ENCODE data around the gene KCNMB1. TPM values are rescaled to one million over a fixed set of nuclear protein-coding genes. Genes with fewer than 3 reads are reported as not detected.
A peak's percentile ranks its signal among the peaks of the same experiment; 100 is the strongest.

KCNMB1 gene, protein sequence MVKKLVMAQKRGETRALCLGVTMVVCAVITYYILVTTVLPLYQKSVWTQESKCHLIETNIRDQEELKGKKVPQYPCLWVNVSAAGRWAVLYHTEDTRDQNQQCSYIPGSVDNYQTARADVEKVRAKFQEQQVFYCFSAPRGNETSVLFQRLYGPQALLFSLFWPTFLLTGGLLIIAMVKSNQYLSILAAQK
- 1 to 10 TPM in 1 of 8 experiments, under 1 TPM in 7; 0.04 to 2.9 (median 0.24) TPM for total RNA-seq

DNA sequence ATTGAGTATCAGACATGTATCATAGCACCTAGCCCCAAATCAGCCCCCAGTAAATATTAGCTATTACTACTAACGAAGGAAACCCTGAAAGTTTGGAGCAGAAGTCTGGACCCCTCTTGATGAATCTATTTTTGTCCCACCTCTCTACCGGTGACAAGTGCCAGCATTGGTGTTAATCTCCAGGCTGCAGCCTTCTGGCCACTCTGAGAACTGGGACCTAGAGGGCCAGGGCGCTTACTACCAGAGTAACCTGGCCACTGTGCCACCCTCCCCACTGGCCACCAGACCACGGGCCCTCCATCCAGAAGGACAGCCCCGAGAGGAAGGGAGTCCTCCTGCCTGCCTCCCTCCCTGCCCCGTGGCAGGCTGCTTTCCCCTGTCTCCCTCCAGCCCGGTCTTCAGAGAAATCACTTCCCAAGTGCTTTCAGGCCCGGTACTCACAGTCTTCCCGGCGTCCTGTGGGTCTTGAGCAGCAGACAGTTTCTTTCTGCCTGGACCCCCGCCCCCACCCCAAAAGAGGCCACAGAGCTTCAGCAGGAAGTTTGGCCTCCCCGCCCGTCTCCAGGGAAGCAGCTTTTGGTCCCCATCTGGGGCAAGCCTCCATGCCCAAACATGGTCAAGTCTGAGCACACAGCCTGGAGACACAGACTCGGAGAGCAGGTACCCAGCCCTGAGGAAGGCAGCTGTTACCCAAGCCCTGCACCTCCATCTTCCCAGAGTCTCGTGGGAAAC lies at the start of gene KCNMB1:
KCNMB1 (minus strand) TSS at position 550 of the 732 bp plus-strand sequence. CDS start 3,920 bp downstream, outside the sequence.
- in situ Hi-C loops (cut with MboI; ENCODE audit: low pct_unique_long_range_greater_than_20kb in 2 of 9, low sequenced_read_pairs in 9 of 9, unreplicated experiment in 9 of 9), result no loop called here
- peak in 4 of 8 experiments; percentile 15 to 73 (median 40) for ATAC-seq (replicated peaks in 6 of 8)
- H3K27ac ChIP-seq, result no peak within 1 kb of the TSS
- H3K4me3 ChIP-seq, result no peak within 1 kb of the TSS
- H3K4me1 ChIP-seq (replicated peaks in 1 of 2), result peaks cover 32 to 33% of the 10 kb centered on the region in 2 donors
- WGBS, 10 experiments, result 0 to 85% (median 10%) methylated on average over 1 to 6 of the region's 15 CpGs; no CpG with 5 or more reads in 4 of the 10 experiments

DNA sequence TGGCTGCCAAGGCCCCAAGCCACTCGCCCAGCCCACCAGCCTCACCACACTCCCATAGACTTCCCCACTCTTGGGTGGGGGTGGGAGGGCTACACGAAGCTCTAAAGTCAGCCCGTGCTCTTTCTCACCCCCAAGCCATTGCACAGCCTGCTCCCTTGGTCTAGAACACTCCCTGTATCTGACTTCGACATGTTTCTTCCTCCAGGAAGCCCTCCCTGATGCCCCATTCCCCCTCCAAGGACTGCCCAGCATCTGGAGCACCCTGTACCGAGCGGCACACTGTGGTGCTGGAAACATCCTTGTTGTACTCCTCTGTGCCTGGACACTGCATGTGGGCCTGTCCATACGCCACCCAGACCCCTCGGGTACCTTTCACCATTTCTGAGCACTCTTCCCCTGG lies 49.4 kb upstream of the KCNMB1 start:
- Histone ChIP-seq H3K4me3 (no peak overlapping the region), H3K4me1 (replicated peaks in 1 of 2) (peaks cover 27 to 33% of the 10 kb centered on the region in 2 donors), H3K27ac (peak overlapping the region in 1 of 2 donors; percentile 55)
- WGBS, 10 experiments, result 59 to 100% (median 83%) methylated on average over 1 to 5 of the region's 8 CpGs; no CpG with 5 or more reads in 5 of the 10 experiments
- in situ Hi-C loops (cut with MboI; ENCODE audit: low pct_unique_long_range_greater_than_20kb in 2 of 9, low sequenced_read_pairs in 9 of 9, unreplicated experiment in 9 of 9), result loop anchor here in 8 of 9 experiments (10.0 to 25.0 kb wide), 4 partner anchors 174 to 349 kb away; partner anchors contain the start of gene GABRP (in 3 of the 8)
- ATAC-seq (replicated peaks in 6 of 8), result no peak

DNA sequence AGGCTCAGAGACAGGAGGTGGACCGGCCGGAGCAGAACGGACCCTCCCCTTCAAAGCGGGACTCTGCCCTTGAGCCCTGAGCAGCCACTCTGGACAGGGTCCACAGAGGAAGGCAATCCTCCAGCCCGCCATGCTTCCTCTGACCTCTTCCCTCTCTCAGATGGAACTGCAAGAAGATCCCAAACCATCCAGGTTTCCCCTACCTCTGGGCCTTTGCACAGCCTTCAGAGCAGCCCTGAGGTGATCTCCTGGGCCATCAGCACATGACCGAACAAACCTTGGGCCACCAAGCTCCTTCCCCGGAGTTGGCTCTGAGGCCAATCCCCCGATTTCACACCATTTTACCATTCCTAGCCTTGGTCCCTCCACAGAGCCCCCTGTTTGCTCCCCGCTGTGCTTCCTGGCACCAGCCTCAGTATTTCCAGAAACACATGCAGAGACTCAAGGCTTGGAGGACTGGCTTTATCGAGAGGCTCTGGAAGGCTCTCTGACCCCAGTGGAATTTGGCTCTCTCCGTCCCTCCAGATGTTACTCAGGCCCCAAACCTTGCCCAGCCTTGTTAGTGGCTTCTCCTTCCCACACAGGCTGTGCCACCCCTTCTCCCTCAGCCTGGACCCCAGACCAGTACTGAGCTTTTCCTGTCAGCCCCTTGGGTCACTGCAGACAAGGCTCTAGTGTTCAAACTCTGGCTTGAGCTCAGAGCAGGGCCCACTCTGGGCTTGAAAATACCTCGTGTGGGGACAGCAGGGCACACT lies 48.6 kb upstream of the KCNMB1 start:
- Histone ChIP-seq H3K4me1 (replicated peaks in 1 of 2) (peaks cover 27 to 30% of the 10 kb centered on the region in 2 donors), H3K27ac (no peak overlapping the region), H3K4me3 (no peak overlapping the region)
- no peak for ATAC-seq (replicated peaks in 6 of 8)
- in situ Hi-C loops (cut with MboI; ENCODE audit: low pct_unique_long_range_greater_than_20kb in 2 of 9, low sequenced_read_pairs in 9 of 9, unreplicated experiment in 9 of 9), result loop anchor here in 8 of 9 experiments (10.0 to 25.0 kb wide), 4 partner anchors 175 to 350 kb away; partner anchors contain the start of gene GABRP (in 3 of the 8)
- 65 to 100% (median 93%) methylated on average over 1 to 10 of the region's 12 CpGs; no CpG with 5 or more reads in 5 of the 10 experiments for WGBS, 10 experiments

GRCh38 chr5:170436335-170436734 lies 47.2 kb upstream of the KCNMB1 start:
- H3K4me3 ChIP-seq, result no peak overlapping the region
- H3K4me1 ChIP-seq (replicated peaks in 1 of 2), result peaks cover 27 to 30% of the 10 kb centered on the region in 2 donors
- in situ Hi-C loops (cut with MboI; ENCODE audit: low pct_unique_long_range_greater_than_20kb in 2 of 9, low sequenced_read_pairs in 9 of 9, unreplicated experiment in 9 of 9), result loop anchor here in 8 of 9 experiments (10.0 to 25.0 kb wide), 4 partner anchors 176 to 351 kb away; partner anchors contain the start of gene GABRP (in 3 of the 8)
- ATAC-seq (replicated peaks in 6 of 8), result no peak
- no peak overlapping the region for H3K27ac ChIP-seq
- 20 to 96% (median 90%) methylated on average over 1 to 9 of the region's 10 CpGs; no CpG with 5 or more reads in 2 of the 10 experiments for WGBS, 10 experiments

DNA sequence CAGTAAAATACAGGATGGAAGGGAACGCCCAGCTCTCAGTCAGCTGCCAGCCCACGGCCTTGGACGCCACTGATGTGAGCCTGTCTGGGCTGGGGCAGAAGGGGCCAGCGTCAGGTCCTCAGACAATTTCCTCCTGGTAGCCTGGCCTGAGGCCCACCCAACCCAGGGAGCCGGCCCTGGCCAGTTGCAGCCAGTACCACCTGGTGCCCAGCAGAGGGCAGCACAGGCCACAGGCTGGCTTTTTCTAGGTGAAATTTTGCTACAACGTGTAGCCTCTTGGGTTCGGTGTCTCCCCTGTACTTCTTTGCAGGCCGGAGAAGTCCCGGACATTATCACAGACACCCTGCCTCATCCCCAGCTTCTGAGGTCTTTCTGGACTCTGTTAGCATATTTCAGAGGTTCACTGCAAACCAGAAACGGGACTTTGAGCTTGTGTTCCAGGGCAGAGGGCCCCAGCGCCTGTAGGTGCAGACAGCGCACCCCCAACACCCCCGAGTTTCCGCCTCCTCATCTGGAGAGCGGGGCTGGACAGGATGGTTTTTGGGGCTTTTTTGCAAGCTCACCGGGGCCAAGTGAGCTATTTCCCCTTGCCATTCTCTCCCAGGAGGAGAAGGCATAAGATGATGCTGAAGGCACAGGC lies 45.9 kb upstream of the KCNMB1 start:
- in situ Hi-C loops (cut with MboI; ENCODE audit: low pct_unique_long_range_greater_than_20kb in 2 of 9, low sequenced_read_pairs in 9 of 9, unreplicated experiment in 9 of 9), result loop anchor here (5.0 to 25.0 kb wide), 5 partner anchors 177 to 352 kb away; partner anchors contain the start of gene GABRP (in 3 of the 9)
- Histone ChIP-seq H3K27ac (peak overlapping the region in 1 of 2 donors; percentile 22), H3K4me1 (replicated peaks in 1 of 2) (peaks cover 26 to 27% of the 10 kb centered on the region in 2 donors), H3K4me3 (no peak overlapping the region)
- 0 to 87% (median 30%) methylated on average over 2 to 8 of the region's 16 CpGs; no CpG with 5 or more reads in 5 of the 10 experiments for WGBS, 10 experiments
- peak; percentile 81 to 92 (median 92) for ATAC-seq (replicated peaks in 6 of 8)

DNA sequence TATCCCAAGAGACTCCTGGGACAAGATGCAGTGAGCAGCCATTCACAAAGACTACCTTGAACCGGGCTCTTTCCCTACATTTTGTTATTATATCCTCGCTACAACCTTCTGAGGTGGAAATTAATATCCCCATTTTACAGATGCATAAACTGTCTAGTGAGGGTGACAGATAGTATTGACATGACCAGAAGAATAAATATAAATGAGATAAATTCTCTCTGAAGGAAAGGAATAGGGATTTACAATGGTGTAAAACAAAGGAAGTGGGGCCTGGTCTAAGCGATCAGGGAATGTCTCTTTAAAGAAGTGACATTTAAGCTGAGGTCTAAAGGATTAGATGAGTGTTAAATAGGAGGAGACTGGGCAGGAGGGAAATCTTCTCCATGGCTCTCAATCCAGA lies 43.5 kb upstream of the KCNMB1 start:
- no peak overlapping the region for H3K27ac ChIP-seq
- H3K4me1 ChIP-seq (replicated peaks in 1 of 2), result peaks cover 13 to 18% of the 10 kb centered on the region in 2 donors
- WGBS, 10 experiments, result 26 to 100% (median 91%) methylated on average over 1 to 3 of the region's 3 CpGs; no CpG with 5 or more reads in 2 of the 10 experiments
- no peak overlapping the region for H3K4me3 ChIP-seq
- ATAC-seq (replicated peaks in 6 of 8), result no peak
- in situ Hi-C loops (cut with MboI; ENCODE audit: low pct_unique_long_range_greater_than_20kb in 2 of 9, low sequenced_read_pairs in 9 of 9, unreplicated experiment in 9 of 9), result loop anchor here (5.0 to 25.0 kb wide), 5 partner anchors 180 to 355 kb away; partner anchors contain the start of gene GABRP (in 3 of the 9)

DNA sequence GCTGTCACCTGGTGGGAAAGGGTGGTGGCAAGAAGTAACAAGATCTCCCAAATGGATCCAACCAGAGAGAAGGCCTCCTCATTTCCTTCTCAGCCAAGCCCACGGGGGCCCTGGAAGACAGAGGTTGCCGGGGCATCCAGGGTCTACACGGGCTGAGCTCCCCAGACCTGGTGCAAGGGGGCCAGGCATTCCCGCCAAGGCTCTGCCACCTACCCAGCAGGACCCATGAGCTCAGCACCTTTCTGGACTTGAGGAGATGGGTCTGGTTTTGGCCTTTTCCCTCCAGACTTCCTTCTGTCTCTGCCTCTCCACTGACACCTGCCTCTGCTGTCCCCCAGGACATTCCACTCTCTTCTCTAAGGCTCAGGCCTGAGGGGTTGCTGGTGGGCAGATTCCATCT lies 42.4 kb upstream of the KCNMB1 start:
- WGBS, 10 experiments, result 83 to 100% (median 89%) methylated on average over 1 to 3 of the region's 4 CpGs; no CpG with 5 or more reads in 7 of the 10 experiments

GRCh38 chr5:170430866-170431437 lies 41.8 kb upstream of the KCNMB1 start:
- 11 to 100% (median 80%) methylated on average over 1 to 9 of the region's 10 CpGs; no CpG with 5 or more reads in 3 of the 10 experiments for WGBS, 10 experiments
- Histone ChIP-seq H3K4me3 (no peak overlapping the region), H3K27ac (no peak overlapping the region), H3K4me1 (replicated peaks in 1 of 2) (peaks cover 16 to 20% of the 10 kb centered on the region in 2 donors)
- in situ Hi-C loops (cut with MboI; ENCODE audit: low pct_unique_long_range_greater_than_20kb in 2 of 9, low sequenced_read_pairs in 9 of 9, unreplicated experiment in 9 of 9), result loop anchor here (5.0 to 25.0 kb wide), 5 partner anchors 181 to 356 kb away; partner anchors contain the start of gene GABRP (in 3 of the 9)
- ATAC-seq (replicated peaks in 6 of 8), result peak in 1 of 8 experiments; percentile 15

More for the DNA sequence above, 42.4 kb upstream of the KCNMB1 start:
- ATAC-seq (replicated peaks in 6 of 8), result no peak
- Histone ChIP-seq H3K27ac (no peak overlapping the region), H3K4me3 (no peak overlapping the region), H3K4me1 (replicated peaks in 1 of 2) (peaks cover 22 to 25% of the 10 kb centered on the region in 2 donors)
- in situ Hi-C loops (cut with MboI; ENCODE audit: low pct_unique_long_range_greater_than_20kb in 2 of 9, low sequenced_read_pairs in 9 of 9, unreplicated experiment in 9 of 9), result loop anchor here (5.0 to 25.0 kb wide), 5 partner anchors 181 to 356 kb away; partner anchors contain the start of gene GABRP (in 3 of the 9)

DNA sequence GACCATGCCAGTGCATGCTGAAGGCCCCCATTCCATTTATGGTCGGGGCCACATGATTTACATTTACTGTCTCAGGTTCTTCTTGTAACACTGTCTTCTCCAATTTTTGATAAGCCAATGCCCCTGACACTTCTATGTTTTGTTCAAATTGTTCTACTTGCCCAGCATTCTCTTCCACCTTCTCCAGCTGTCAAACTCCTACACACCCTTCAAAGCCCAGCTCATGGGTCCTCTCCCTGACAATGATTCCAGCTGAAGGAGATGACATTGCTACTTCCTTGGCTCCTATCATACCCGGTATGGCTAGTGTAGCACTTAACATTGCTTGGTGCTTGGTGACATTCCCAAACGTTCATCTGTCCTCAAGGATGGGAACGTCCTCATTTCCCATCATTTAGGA lies 41.1 kb upstream of the KCNMB1 start:
- Histone ChIP-seq H3K4me1 (replicated peaks in 1 of 2) (peaks cover 13 to 17% of the 10 kb centered on the region in 2 donors), H3K4me3 (no peak overlapping the region), H3K27ac (no peak overlapping the region)
- in situ Hi-C loops (cut with MboI; ENCODE audit: low pct_unique_long_range_greater_than_20kb in 2 of 9, low sequenced_read_pairs in 9 of 9, unreplicated experiment in 9 of 9), result loop anchor here (5.0 to 25.0 kb wide), 5 partner anchors 182 to 357 kb away; partner anchors contain the start of gene GABRP (in 3 of the 9)
- 0 to 100% (median 68%) methylated on average over 1 to 4 of the region's 4 CpGs; no CpG with 5 or more reads in 3 of the 10 experiments for WGBS, 10 experiments
- no peak for ATAC-seq (replicated peaks in 6 of 8)

- in situ Hi-C loops (cut with MboI; ENCODE audit: low pct_unique_long_range_greater_than_20kb in 2 of 9, low sequenced_read_pairs in 9 of 9, unreplicated experiment in 9 of 9), result loop anchor here in 6 of 9 experiments (10.0 to 25.0 kb wide), 4 partner anchors 183 to 358 kb away; partner anchors contain the start of gene GABRP (in 3 of the 6)
- WGBS, 10 experiments, result 0 to 100% (median 57%) methylated on average over 1 to 6 of the region's 7 CpGs; no CpG with 5 or more reads in 1 of the 10 experiments
- no peak overlapping the region for H3K4me3 ChIP-seq
- peak in 4 of 8 experiments; percentile 21 to 70 (median 39) for ATAC-seq (replicated peaks in 6 of 8)
- H3K27ac ChIP-seq, result no peak overlapping the region
- H3K4me1 ChIP-seq (replicated peaks in 1 of 2), result peaks cover 12 to 14% of the 10 kb centered on the region in 2 donors
Observed at GRCh38 chr5:170429014-170429413, 39.8 kb upstream of the KCNMB1 start.

GRCh38 chr5:170427672-170428236 lies 38.6 kb upstream of the KCNMB1 start:
- Histone ChIP-seq H3K4me3 (no peak overlapping the region), H3K27ac (no peak overlapping the region), H3K4me1 (replicated peaks in 1 of 2) (peaks cover 20% of the 10 kb centered on the region in 2 donors)
- ATAC-seq (replicated peaks in 6 of 8), result peak in 6 of 8 experiments; percentile 33 to 58 (median 44)
- in situ Hi-C loops (cut with MboI; ENCODE audit: low pct_unique_long_range_greater_than_20kb in 2 of 9, low sequenced_read_pairs in 9 of 9, unreplicated experiment in 9 of 9), result loop anchor here in 6 of 9 experiments (10.0 to 25.0 kb wide), 4 partner anchors 185 to 360 kb away; partner anchors contain the start of gene GABRP (in 3 of the 6)
- WGBS, 10 experiments, result 0 to 58% (median 21%) methylated on average over 1 to 3 of the region's 4 CpGs; no CpG with 5 or more reads in 3 of the 10 experiments
